Tibial artery (tissue), 4 donors: ENCODE data around the gene MCEMP1.

Experiments
- DNase-seq, 2 donors: peaks; one replicate each; pipeline ENCODE4 v3.0.0-alpha.2; 2019
- H3K27ac ChIP-seq, 2 donors: fragments of 200-600 bp; sonication (generic) in 1 of 2; 1 replicate in 1 of 2; 2 replicates in 1 of 2; pipeline ENCODE4 v1.5.1; 2018 to 2019; ENCODE audit warnings: mild to moderate bottlenecking in 1 of 2
- H3K27me3 ChIP-seq, 2 donors: fragments of 200-600 bp; sonication (generic) in 1 of 2; one replicate each; pipeline versions ENCODE4 v1.5.1 to v1.6.0; 2016 to 2019
- H3K36me3 ChIP-seq, 3 donors: fragments of 200-600 bp; sonication (generic) in 2 of 3; one replicate each; pipeline ENCODE4 v1.5.1; 2016 to 2019; ENCODE audit warnings: mild to moderate bottlenecking in 2 of 3
- H3K4me1 ChIP-seq, 4 donors: fragments of 200-600 bp; sonication (generic) in 2 of 4; 1 replicate in 3 of 4; 2 replicates in 1 of 4; pipeline ENCODE4 v1.5.1; 2016 to 2019
- H3K4me3 ChIP-seq, 2 donors: fragments of 200-600 bp; sonication (generic) in 1 of 2; 1 replicate in 1 of 2; 2 replicates in 1 of 2; pipeline ENCODE4 v1.5.1; 2018 to 2019; ENCODE audit warnings: mild to moderate bottlenecking in 2 of 2
- H3K9me3 ChIP-seq, 3 donors: fragments of 200-600 bp; sonication (generic) in 1 of 3; one replicate each; pipeline ENCODE4 v1.5.1; 2016 to 2019
- intact Hi-C: fragments of 100-400 bp; cut with DNase I; formaldehyde crosslinking; loops from one replicate; pipeline ENCODE4 v1.15.0; 2023; ENCODE audit warnings: low total_unique reads
- TF ChIP-seq, protein P1 (sequence below), 2 experiments: fragments of 200-600 bp in 1 of 2; fragments of 450-650 bp in 1 of 2; IDR thresholded peaks; one replicate each; pipeline ENCODE4 v1.5.1; 2017 to 2019; ENCODE audit warnings: antibody characterized with exemption in 2 of 2, mild to moderate bottlenecking in 1 of 2, moderate library complexity in 1 of 2

Gene MCEMP1

DNA sequence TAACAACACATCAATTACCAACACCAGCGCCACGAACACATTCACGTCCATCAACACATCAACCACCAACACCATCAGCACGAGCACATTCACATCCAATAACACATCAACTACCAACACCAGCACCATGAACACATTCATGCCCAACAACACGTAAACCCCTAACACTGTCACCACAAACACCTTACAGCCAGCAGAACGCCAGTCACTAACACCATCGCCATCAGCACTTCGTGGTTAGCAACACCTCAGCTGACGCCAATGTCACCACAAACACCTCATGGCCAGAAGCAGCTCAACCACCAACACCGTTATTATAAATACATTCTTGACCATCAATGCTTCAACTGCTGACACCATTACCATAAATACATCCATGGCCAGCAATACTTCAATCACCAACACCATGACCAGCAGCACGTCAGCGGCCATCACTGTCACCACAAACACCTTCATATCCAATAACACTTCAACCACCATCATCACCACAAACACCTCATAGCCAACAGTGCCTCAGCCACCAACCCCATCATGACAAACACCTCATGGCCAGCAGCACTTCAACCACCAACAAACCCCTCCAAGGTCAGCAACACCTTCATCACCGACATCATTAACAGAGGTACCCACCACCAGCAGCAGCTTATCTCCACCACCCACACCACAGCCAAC is 15.7 kb downstream of the MCEMP1 start:
- Histone ChIP-seq H3K27ac (no peak overlapping the region), H3K4me1 (no peaks in the 10 kb centered on the region), H3K9me3 (no peaks in the 10 kb centered on the region), H3K27me3 (peaks cover 0 to 34% of the 10 kb centered on the region in 2 donors), H3K4me3 (no peak overlapping the region), H3K36me3 (no peaks in the 10 kb centered on the region)
- intact Hi-C loops: no loop called here
- no peak for DNase-seq
- TF ChIP-seq, protein P1, sequence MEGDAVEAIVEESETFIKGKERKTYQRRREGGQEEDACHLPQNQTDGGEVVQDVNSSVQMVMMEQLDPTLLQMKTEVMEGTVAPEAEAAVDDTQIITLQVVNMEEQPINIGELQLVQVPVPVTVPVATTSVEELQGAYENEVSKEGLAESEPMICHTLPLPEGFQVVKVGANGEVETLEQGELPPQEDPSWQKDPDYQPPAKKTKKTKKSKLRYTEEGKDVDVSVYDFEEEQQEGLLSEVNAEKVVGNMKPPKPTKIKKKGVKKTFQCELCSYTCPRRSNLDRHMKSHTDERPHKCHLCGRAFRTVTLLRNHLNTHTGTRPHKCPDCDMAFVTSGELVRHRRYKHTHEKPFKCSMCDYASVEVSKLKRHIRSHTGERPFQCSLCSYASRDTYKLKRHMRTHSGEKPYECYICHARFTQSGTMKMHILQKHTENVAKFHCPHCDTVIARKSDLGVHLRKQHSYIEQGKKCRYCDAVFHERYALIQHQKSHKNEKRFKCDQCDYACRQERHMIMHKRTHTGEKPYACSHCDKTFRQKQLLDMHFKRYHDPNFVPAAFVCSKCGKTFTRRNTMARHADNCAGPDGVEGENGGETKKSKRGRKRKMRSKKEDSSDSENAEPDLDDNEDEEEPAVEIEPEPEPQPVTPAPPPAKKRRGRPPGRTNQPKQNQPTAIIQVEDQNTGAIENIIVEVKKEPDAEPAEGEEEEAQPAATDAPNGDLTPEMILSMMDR (IDR thresholded peaks at IDR 0.05): no peak

DNA sequence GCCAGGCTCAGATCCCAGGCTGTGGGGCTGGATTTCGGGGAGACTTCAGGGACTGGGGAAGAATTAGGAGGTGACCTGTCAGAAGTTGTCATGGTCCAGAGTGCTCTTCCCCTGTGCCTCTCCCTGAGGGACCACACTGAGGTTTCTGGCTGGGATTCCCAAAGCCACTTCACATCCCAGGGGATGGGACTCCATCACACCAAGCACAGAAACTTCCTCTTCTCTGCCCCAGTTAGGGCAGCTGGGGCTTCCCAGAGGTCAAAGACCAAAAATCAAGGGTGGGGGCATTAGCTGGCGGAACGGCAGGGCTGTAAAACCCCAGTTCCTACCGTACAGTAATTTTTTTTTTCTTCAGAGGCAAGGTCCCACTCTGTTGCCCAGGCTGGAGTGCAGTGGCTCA is 17.6 kb downstream of the MCEMP1 start:
- TF ChIP-seq, protein P1 (IDR thresholded peaks at IDR 0.05): no peak
- no peaks in the 10 kb centered on the region for H3K36me3 ChIP-seq
- intact Hi-C loops: no loop called here
- no peak overlapping the region for H3K4me3 ChIP-seq
- no peaks in the 10 kb centered on the region for H3K4me1 ChIP-seq
- no peaks in the 10 kb centered on the region for H3K9me3 ChIP-seq
- DNase-seq: no peak
- H3K27me3 ChIP-seq: peaks cover 0 to 42% of the 10 kb centered on the region in 2 donors
- no peak overlapping the region for H3K27ac ChIP-seq

DNA sequence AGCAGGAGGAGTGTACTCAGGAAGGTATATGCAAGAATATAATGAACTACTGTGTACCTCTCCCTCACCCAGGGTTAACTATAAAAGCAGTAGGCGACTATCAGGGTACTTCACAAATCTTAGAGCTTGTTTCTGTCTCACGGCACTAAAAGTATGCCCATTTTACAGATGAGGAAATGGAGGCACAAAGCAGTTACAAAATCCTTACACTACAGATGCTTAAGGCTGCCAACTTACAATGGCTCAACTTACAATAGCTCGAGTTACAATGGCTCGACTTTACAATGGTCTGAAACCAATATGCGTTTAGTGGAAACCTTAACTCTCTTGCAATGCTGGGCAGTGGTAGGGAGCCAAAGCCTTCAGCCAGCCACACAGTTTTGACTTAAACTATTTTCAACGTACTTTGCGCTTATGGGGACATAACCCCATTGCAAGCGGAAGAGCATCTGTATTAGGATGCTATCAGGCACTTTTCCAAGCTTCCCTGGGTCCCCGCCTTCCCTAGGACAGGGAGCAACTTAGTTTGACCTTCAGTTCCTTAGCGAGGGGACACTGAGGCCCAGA is 20.9 kb downstream of the MCEMP1 start:
- Histone ChIP-seq H3K4me3 (no peak overlapping the region), H3K4me1 (no peaks in the 10 kb centered on the region), H3K27ac (no peak overlapping the region), H3K27me3 (peaks cover 0 to 55% of the 10 kb centered on the region in 2 donors), H3K9me3 (no peaks in the 10 kb centered on the region), H3K36me3 (no peaks in the 10 kb centered on the region)
- DNase-seq: no peak
- TF ChIP-seq, protein P1 (IDR thresholded peaks at IDR 0.05): no peak
- intact Hi-C loops: no loop called here

DNA sequence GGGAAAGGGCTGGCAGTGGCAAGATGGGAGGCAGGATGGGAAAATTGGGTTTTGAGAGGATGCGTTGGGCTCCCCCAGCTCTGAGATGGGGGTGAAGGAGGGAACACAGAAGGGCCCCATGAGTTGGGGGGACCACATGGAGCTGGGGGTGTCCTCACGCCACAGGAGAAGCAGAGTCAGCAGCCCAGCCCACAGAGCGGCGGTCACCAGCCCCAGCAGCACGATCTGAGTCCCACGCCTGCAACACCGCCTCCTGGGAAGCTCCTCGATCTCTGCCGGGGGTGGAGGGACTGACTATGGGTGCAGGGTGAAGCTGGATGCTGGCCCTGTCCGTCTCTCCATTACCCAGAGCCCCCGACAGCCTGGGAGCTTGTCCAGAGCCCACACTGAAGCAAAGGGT is 21.7 kb downstream of the MCEMP1 start:
- Histone ChIP-seq H3K27ac (no peak overlapping the region), H3K4me1 (no peaks in the 10 kb centered on the region), H3K36me3 (no peaks in the 10 kb centered on the region), H3K9me3 (no peaks in the 10 kb centered on the region), H3K27me3 (peaks cover 0 to 59% of the 10 kb centered on the region in 2 donors), H3K4me3 (no peak overlapping the region)
- DNase-seq: no peak
- TF ChIP-seq, protein P1 (IDR thresholded peaks at IDR 0.05): no peak
- intact Hi-C loops: no loop called here

DNA sequence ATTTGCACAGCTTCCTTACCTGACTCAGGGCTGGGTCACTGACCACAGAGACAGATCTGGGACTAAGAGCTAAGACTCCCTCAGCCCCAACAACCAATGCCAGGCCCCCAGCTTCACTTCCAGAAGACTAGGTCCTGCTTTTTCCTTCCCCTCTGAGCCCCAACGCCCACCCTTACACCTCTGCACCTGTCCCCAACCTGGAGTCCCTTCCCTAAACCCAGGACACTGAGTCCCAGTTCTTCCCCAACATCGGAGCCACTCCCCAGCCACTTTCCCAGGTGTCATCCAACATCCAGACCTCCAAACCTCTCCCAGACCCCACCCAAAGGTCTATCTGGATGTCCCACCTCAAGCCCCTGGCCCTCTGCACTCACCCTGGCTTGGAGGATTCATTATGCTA is 22.1 kb downstream of the MCEMP1 start:
- no peaks in the 10 kb centered on the region for H3K9me3 ChIP-seq
- no peaks in the 10 kb centered on the region for H3K4me1 ChIP-seq
- H3K27me3 ChIP-seq: peaks cover 0 to 61% of the 10 kb centered on the region in 2 donors
- intact Hi-C loops: no loop called here
- H3K36me3 ChIP-seq: no peaks in the 10 kb centered on the region
- H3K4me3 ChIP-seq: no peak overlapping the region
- no peak for DNase-seq
- TF ChIP-seq, protein P1 (IDR thresholded peaks at IDR 0.05): no peak
- H3K27ac ChIP-seq: no peak overlapping the region
